Neuronal stem cell (in vitro differentiated cells): ENCODE measurements around the gene NEK10.

Source experiments
- DNase-seq: peaks from one replicate; pipeline ENCODE4 v3.0.0-alpha.2; 2013; ENCODE audit warnings: low spot score
- H2AFZ ChIP-seq: one replicate; pipeline ENCODE4 v1.6.1; 2013; ENCODE audit warnings: mild to moderate bottlenecking, low read length, inconsistent platforms
- H2AK5ac ChIP-seq: 2 replicates; pipeline ENCODE4 v1.6.1; 2013; ENCODE audit warnings: low read depth, mild to moderate bottlenecking, inconsistent platforms, low read length, moderate library complexity, mixed read lengths
- H2BK120ac ChIP-seq: 2 replicates; pipeline ENCODE4 v1.6.1; 2013; ENCODE audit warnings: low read depth, mild to moderate bottlenecking, inconsistent platforms, low read length, moderate library complexity, mixed read lengths
- H2BK12ac ChIP-seq: one replicate; pipeline ENCODE4 v1.6.1; 2013; ENCODE audit warnings: low read length, inconsistent platforms
- H2BK15ac ChIP-seq: 2 replicates; pipeline ENCODE4 v1.6.1; 2013; ENCODE audit warnings: mild to moderate bottlenecking, low read length, inconsistent platforms, mixed read lengths
- H2BK5ac ChIP-seq: one replicate; pipeline ENCODE4 v1.6.1; 2013; ENCODE audit warnings: inconsistent platforms, mild to moderate bottlenecking, low read length, moderate library complexity
- H3K14ac ChIP-seq: one replicate; pipeline ENCODE4 v1.6.1; 2013; ENCODE audit warnings: low read length, inconsistent platforms
- H3K18ac ChIP-seq: 2 replicates; pipeline ENCODE4 v1.6.1; 2013; ENCODE audit warnings: low read length, inconsistent platforms
- H3K23ac ChIP-seq: 2 replicates; pipeline ENCODE4 v1.6.1; 2013; ENCODE audit warnings: low read depth, mild to moderate bottlenecking, mixed read lengths, low read length, inconsistent platforms; ENCODE audit not compliant: poor library complexity
- H3K27ac ChIP-seq: replicated peaks from 3 replicates; pipeline ENCODE4 v1.5.1; 2013; ENCODE audit warnings: low read length, inconsistent platforms
- H3K27me3 ChIP-seq, 3 experiments: 2 replicates each; pipeline ENCODE4 v1.6.1; 2013; ENCODE audit warnings: low read length in 3 of 3, mild to moderate bottlenecking in 2 of 3, inconsistent platforms in 1 of 3, low read depth in 1 of 3, mixed read lengths in 1 of 3, moderate library complexity in 1 of 3; ENCODE audit not compliant: control insufficient read depth in 3 of 3, insufficient read depth in 3 of 3
- H3K36me3 ChIP-seq, 2 donors: replicated peaks in 1 of 2; 2 replicates each; pipeline ENCODE4 v1.6.1; 2013; ENCODE audit warnings: low read length in 2 of 2; ENCODE audit not compliant: control insufficient read depth in 2 of 2, insufficient read depth in 2 of 2
- H3K4ac ChIP-seq: 2 replicates; pipeline ENCODE4 v1.6.1; 2013; ENCODE audit warnings: inconsistent platforms, mild to moderate bottlenecking, low read length, moderate library complexity
- H3K4me1 ChIP-seq, 2 donors: 1 replicate in 1 of 2; 2 replicates in 1 of 2; pipeline ENCODE4 v1.6.1; 2013; ENCODE audit warnings: low read length in 2 of 2, low read depth in 1 of 2; ENCODE audit not compliant: control insufficient read depth in 2 of 2, insufficient read depth in 1 of 2
- H3K4me2 ChIP-seq: one replicate; pipeline ENCODE4 v1.6.1; 2013; ENCODE audit warnings: mild to moderate bottlenecking, low read length, inconsistent platforms; ENCODE audit not compliant: insufficient read depth, poor library complexity, severe bottlenecking
- H3K4me3 ChIP-seq, 2 donors: 2 replicates each; pipeline ENCODE4 v1.5.1; 2013; ENCODE audit warnings: low read length in 2 of 2, mild to moderate bottlenecking in 2 of 2, inconsistent platforms in 1 of 2, moderate library complexity in 1 of 2
- H3K79me1 ChIP-seq: one replicate; pipeline ENCODE4 v1.6.1; 2013; ENCODE audit warnings: low read depth, mild to moderate bottlenecking, inconsistent platforms, low read length, moderate library complexity
- H3K9ac ChIP-seq: one replicate; pipeline ENCODE4 v1.6.1; 2013; ENCODE audit warnings: mild to moderate bottlenecking, low read depth, low read length, inconsistent platforms; ENCODE audit not compliant: poor library complexity
- H3K9me3 ChIP-seq, 2 donors: replicated peaks in 1 of 2; 2 replicates each; pipeline versions ENCODE3 to v1.6.1; 2013; ENCODE audit warnings: low read length in 2 of 2, mild to moderate bottlenecking in 2 of 2, inconsistent platforms in 1 of 2, low read depth in 1 of 2, mixed read lengths in 1 of 2, moderate library complexity in 1 of 2; ENCODE audit not compliant: control insufficient read depth in 2 of 2, insufficient read depth in 1 of 2
- H4K8ac ChIP-seq: one replicate; pipeline ENCODE4 v1.6.1; 2013; ENCODE audit warnings: low read depth, mild to moderate bottlenecking, inconsistent platforms, low read length, moderate library complexity
- H4K91ac ChIP-seq: one replicate; pipeline ENCODE4 v1.6.1; 2013; ENCODE audit warnings: low read length, low read depth, mild to moderate bottlenecking, inconsistent platforms; ENCODE audit not compliant: poor library complexity
- WGBS, 2 donors: extraction: QIAGEN DNeasy Blood & Tissue Kit; methylation state at CpG; one replicate each; pipeline ENCODE4 v1.1.7; 2013; ENCODE audit warnings: missing lambda C conversion rate in 2 of 2, mixed read lengths in 1 of 2; ENCODE audit not compliant: insufficient read length in 2 of 2, insufficient replicate concordance in 1 of 2; ENCODE audit errors: extremely low coverage in 2 of 2; 5-methylcytosine and 5-hydroxymethylcytosine counted together

The NEK10 gene

GRCh38 chr3:27078246-27078913, 290.8 kb downstream of the NEK10 start:
- Histone ChIP-seq H2AFZ (peak overlapping the region; percentile 30), H4K8ac (no peak overlapping the region), H3K9me3 (no peaks in the 10 kb centered on the region), H3K27ac (no peak overlapping the region), H4K91ac (no peak overlapping the region), H3K14ac (no peak overlapping the region), H3K4me2 (no peak overlapping the region), H3K27me3 (no peaks in the 10 kb centered on the region), H2BK5ac (no peak overlapping the region), H2AK5ac (no peak overlapping the region), H2BK12ac (no peak overlapping the region), H3K36me3 (no peaks in the 10 kb centered on the region), H3K18ac (no peak overlapping the region), H3K4me1 (peaks cover 4% of the 10 kb centered on the region in 2 donors), H2BK120ac (no peak overlapping the region), H2BK15ac (no peak overlapping the region), H3K4me3 (no peak overlapping the region), H3K9ac (no peak overlapping the region), H3K79me1 (no peaks in the 10 kb centered on the region), H3K23ac (no peak overlapping the region), H3K4ac (no peak overlapping the region)
- DNase-seq = no peak
- no CpG with 5 or more reads among the region's 5 CpGs for WGBS, 2 donors

- H2BK12ac ChIP-seq = no peak overlapping the region
- H2BK120ac ChIP-seq = no peak overlapping the region
- no CpG with 5 or more reads among the region's 6 CpGs for WGBS, 2 donors
- no peak overlapping the region for H2AK5ac ChIP-seq
- DNase-seq = no peak
- no peak overlapping the region for H3K18ac ChIP-seq
- no peak overlapping the region for H3K4me2 ChIP-seq
- no peak overlapping the region for H3K4me3 ChIP-seq
- H3K79me1 ChIP-seq = no peaks in the 10 kb centered on the region
- no peak overlapping the region for H3K27ac ChIP-seq
- no peak overlapping the region for H3K9ac ChIP-seq
- H2BK5ac ChIP-seq = no peak overlapping the region
- no peak overlapping the region for H2BK15ac ChIP-seq
- no peak overlapping the region for H4K91ac ChIP-seq
- H3K4ac ChIP-seq = no peak overlapping the region
- no peaks in the 10 kb centered on the region for H3K27me3 ChIP-seq
- no peak overlapping the region for H3K23ac ChIP-seq
- H3K14ac ChIP-seq = no peak overlapping the region
- H3K9me3 ChIP-seq = no peaks in the 10 kb centered on the region
- no peak overlapping the region for H4K8ac ChIP-seq
- H3K4me1 ChIP-seq = peaks cover 4 to 10% of the 10 kb centered on the region in 2 donors
- H2AFZ ChIP-seq = no peak overlapping the region
- no peaks in the 10 kb centered on the region for H3K36me3 ChIP-seq
Observed at GRCh38 chr3:27076815-27077630, 292.2 kb downstream of the NEK10 start.

GRCh38 chr3:27074914-27075313, 294.3 kb downstream of the NEK10 start:
- no peaks in the 10 kb centered on the region for H3K9me3 ChIP-seq
- no peak overlapping the region for H2AK5ac ChIP-seq
- no peak overlapping the region for H4K91ac ChIP-seq
- H2BK12ac ChIP-seq = no peak overlapping the region
- no peak overlapping the region for H3K18ac ChIP-seq
- peaks cover 4 to 10% of the 10 kb centered on the region in 2 donors for H3K4me1 ChIP-seq
- H3K27me3 ChIP-seq = no peaks in the 10 kb centered on the region
- no peak overlapping the region for H2BK120ac ChIP-seq
- no peaks in the 10 kb centered on the region for H3K79me1 ChIP-seq
- H3K9ac ChIP-seq = no peak overlapping the region
- H3K14ac ChIP-seq = no peak overlapping the region
- no CpG with 5 or more reads among the region's 3 CpGs for WGBS, 2 donors
- H3K4ac ChIP-seq = no peak overlapping the region
- no peak overlapping the region for H4K8ac ChIP-seq
- H3K23ac ChIP-seq = no peak overlapping the region
- H2BK5ac ChIP-seq = no peak overlapping the region
- no peak overlapping the region for H2AFZ ChIP-seq
- DNase-seq = no peak
- H3K27ac ChIP-seq = no peak overlapping the region
- H3K4me2 ChIP-seq = no peak overlapping the region
- H2BK15ac ChIP-seq = no peak overlapping the region
- no peaks in the 10 kb centered on the region for H3K36me3 ChIP-seq
- no peak overlapping the region for H3K4me3 ChIP-seq

- Histone ChIP-seq H3K27me3 (no peaks in the 10 kb centered on the region), H3K23ac (no peak overlapping the region), H3K14ac (no peak overlapping the region), H2BK5ac (no peak overlapping the region), H2AFZ (no peak overlapping the region), H4K8ac (no peak overlapping the region), H2BK12ac (no peak overlapping the region), H4K91ac (no peak overlapping the region), H3K4me3 (no peak overlapping the region), H3K27ac (no peak overlapping the region), H3K4me1 (peaks cover 3 to 10% of the 10 kb centered on the region in 2 donors), H3K4ac (no peak overlapping the region), H3K18ac (no peak overlapping the region), H3K79me1 (no peaks in the 10 kb centered on the region), H3K36me3 (no peaks in the 10 kb centered on the region), H2BK15ac (no peak overlapping the region), H3K9me3 (no peaks in the 10 kb centered on the region), H2BK120ac (no peak overlapping the region), H3K9ac (no peak overlapping the region), H2AK5ac (no peak overlapping the region), H3K4me2 (no peak overlapping the region)
- DNase-seq = no peak
- no CpG with 5 or more reads among the region's 3 CpGs for WGBS, 2 donors
Observed at GRCh38 chr3:27073912-27074311, 295.3 kb downstream of the NEK10 start.
